ENCODE results near the gene ZKSCAN3.

DNA sequence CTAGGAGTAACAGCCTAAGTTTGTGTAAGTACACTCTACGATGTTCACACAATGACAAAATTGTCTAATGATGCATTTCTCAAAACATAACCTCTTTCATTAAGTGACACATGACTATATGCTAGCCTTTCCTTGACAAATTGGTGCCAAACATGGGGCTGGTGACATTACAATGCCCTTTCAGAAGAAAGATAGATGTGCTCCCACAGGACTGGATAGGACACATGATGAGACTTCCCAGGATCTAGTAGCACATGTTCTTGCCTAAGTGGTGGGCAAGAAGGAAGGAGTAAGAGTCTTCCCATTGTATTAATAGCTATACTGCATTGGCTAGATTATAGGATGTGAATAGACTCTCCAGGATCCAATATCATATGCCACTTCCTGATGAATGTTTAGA is 21.5 kb downstream of the ZKSCAN3 start:
- TF ChIP-seq CTCF (IDR thresholded peaks at IDR 0.05 in 2 of 3, conservative IDR thresholded peaks at IDR 0.05 in 1 of 3; ENCODE audit: control insufficient read depth in 2 of 3, extremely low read depth in 1 of 3, insufficient read depth in 1 of 3, low read depth in 3 of 3, low read length in 3 of 3) (no peak), MYC (IDR thresholded peaks at IDR 0.05; ENCODE audit: insufficient read depth, insufficient read length, insufficient replicate concordance, low read length, severe bottlenecking) (no peak), POLR2AphosphoS5 (IDR thresholded peaks at IDR 0.05; ENCODE audit: low read length) (no peak), WRNIP1 (IDR thresholded peaks at IDR 0.05; ENCODE audit: borderline replicate concordance, low read depth, low read length) (no peak), MAX (IDR thresholded peaks at IDR 0.05; ENCODE audit: low read depth, low read length) (no peak), SP1 (IDR thresholded peaks at IDR 0.05; ENCODE audit: low read depth, low read length) (no peak), BRCA1 (IDR thresholded peaks at IDR 0.05; ENCODE audit: low read depth, low read length) (no peak), RB1 (IDR thresholded peaks at IDR 0.05; ENCODE audit: borderline replicate concordance) (no peak), KLF5 (IDR thresholded peaks at IDR 0.05; ENCODE audit: partially characterized antibody) (no peak), JUND (IDR thresholded peaks at IDR 0.05; ENCODE audit: low read depth, low read length) (no peak), TARDBP (IDR thresholded peaks at IDR 0.05; ENCODE audit: borderline replicate concordance) (no peak)
- TF ChIP-seq, protein P1, sequence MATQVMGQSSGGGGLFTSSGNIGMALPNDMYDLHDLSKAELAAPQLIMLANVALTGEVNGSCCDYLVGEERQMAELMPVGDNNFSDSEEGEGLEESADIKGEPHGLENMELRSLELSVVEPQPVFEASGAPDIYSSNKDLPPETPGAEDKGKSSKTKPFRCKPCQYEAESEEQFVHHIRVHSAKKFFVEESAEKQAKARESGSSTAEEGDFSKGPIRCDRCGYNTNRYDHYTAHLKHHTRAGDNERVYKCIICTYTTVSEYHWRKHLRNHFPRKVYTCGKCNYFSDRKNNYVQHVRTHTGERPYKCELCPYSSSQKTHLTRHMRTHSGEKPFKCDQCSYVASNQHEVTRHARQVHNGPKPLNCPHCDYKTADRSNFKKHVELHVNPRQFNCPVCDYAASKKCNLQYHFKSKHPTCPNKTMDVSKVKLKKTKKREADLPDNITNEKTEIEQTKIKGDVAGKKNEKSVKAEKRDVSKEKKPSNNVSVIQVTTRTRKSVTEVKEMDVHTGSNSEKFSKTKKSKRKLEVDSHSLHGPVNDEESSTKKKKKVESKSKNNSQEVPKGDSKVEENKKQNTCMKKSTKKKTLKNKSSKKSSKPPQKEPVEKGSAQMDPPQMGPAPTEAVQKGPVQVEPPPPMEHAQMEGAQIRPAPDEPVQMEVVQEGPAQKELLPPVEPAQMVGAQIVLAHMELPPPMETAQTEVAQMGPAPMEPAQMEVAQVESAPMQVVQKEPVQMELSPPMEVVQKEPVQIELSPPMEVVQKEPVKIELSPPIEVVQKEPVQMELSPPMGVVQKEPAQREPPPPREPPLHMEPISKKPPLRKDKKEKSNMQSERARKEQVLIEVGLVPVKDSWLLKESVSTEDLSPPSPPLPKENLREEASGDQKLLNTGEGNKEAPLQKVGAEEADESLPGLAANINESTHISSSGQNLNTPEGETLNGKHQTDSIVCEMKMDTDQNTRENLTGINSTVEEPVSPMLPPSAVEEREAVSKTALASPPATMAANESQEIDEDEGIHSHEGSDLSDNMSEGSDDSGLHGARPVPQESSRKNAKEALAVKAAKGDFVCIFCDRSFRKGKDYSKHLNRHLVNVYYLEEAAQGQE (IDR thresholded peaks at IDR 0.05; ENCODE audit: low read depth, low read length) = no peak

Measured in GM12878 (cell line).